HG03354 (cell line): ENCODE measurements around the gene SRI.
"Not testable (repeated sequence)": the region's sequence is repeated elsewhere in the genome, so short reads cannot be mapped to it uniquely, and the experiment has no call there.

Source experiments
- ATAC-seq: cut with Tn5 transposase; IDR thresholded peaks from one replicate; pipeline ENCODE4 v1.9.1; 2021; ENCODE audit warnings: mild to moderate bottlenecking; ENCODE audit not compliant: unreplicated experiment, poor library complexity, severe bottlenecking

SRI gene, protein sequence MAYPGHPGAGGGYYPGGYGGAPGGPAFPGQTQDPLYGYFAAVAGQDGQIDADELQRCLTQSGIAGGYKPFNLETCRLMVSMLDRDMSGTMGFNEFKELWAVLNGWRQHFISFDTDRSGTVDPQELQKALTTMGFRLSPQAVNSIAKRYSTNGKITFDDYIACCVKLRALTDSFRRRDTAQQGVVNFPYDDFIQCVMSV

DNA sequence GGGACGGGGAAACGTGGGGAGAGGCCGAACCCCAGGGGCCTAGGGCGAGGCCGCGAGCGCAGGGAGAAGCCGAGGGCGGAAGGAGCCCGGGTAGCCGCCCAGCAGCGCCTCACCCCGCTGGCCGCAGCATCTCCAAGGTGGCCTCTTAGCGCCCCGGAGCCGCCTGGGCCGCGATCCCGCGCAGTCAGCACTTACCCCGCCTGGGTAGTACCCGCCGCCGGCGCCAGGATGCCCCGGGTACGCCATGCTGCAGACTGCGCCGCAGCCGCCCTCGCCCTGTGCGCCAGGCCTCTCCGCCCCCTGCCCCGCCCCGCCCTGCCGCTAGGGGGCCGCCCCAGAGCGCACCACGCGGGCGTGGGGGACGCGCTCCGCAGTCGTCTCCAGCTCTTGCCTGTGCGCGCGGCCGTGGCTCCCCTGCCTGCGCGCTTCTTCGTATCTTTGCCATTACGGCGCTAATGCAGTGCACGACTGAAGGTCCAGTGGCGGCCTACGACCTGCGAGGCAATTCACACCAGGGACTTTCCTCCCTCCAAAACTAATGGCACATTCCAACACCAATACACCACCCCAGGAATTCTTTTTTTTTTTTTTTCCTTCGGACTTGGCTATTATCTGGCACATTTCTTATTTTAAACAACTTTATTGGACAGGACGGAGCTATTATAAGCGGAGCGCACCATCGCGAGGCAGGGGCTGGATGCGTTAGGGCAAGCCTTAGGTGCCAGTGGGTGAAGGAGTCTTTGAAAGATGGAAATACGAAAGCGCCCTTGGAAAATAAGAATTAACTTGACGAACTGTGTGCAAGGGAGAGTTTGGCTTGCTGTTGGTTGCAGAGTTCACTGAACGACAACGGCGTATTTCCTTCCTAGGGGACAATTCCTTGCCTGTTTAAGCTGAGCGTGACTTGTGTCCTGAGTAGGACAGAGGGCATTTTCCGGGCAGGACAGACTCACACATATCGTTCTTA, at the start of gene SRI:
SRI (minus strand) TSS at position 258 of the 967 bp plus-strand sequence; CDS start at position 246, 12 bp downstream.
- peak; percentile 66 for ATAC-seq

DNA sequence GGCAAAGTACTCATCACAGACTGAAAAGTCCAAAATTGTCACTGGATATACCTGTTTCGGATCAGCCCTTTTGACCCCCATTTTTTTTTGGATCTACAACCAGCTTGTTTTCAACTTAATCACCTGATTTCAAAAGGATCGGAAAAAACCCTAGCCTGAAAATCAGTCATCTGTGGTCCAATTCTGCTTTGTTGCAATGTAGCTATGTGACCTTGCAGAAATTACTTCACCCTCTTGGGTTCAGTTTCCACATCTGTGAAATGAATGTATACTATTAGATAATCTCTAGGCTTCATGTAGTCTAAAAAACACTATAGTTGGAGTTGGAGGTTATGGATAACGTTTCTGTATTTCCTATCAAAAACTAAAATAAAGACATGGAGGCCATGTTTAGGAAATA, 49.7 kb upstream of the SRI start:
- no peak for ATAC-seq

DNA sequence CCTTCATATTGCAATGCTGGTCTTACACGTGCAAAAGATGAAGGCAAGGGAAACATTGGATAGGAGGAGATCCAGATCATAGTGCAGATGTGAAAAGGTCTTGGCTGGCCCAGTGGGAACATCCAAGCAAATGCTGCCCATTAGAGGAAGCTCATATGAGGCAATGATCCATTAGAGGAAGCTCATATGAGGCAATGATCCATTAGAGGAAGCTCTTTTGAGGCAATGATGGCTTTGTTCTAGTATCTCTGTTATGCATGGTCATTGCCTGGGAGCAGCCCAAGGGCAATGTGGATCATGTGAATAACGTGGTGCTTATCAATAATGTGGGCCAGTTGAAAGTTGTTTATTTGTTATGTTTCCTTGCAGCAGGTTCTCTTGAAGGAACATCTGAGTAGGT, 49.0 kb upstream of the SRI start:
- no peak for ATAC-seq

DNA sequence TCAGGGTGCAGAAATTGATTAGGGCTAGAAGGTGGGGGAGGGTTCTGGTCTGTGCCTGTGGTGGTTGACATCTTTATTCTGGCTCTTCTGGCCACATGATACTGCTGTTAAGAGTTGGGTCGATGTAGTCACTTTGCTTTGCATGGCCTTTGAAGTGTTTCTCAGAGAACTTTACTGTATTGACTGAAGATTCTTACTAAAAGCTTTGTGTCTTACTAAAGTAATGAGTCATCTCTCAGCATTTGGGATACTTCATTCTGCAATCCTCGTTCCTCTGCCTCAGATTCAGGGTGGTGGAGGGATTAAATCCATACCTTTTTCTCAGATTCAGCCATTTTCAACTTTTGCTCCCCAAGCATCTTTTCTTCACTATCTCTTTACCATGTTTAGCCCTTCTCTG, 48.2 kb upstream of the SRI start:
- no peak for ATAC-seq

DNA sequence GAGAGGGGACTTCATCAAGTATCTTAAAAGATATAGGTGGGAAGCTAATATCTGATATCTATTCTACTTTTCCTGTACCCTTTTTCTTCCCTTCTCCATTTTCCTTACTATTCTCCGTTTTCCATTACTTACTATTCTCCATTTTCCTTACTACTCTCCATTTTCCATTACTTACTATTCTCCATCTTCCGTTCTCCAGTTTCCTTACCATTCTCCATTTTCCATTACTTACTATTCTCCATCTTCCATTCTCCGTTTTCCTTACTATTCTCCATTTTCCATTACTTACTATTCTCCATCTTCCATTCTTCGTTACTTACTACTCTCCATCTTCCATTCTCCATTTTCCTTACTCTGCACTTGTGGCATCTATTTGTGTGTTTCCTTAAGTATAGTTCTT, 47.6 kb upstream of the SRI start:
- ATAC-seq = no peak

DNA sequence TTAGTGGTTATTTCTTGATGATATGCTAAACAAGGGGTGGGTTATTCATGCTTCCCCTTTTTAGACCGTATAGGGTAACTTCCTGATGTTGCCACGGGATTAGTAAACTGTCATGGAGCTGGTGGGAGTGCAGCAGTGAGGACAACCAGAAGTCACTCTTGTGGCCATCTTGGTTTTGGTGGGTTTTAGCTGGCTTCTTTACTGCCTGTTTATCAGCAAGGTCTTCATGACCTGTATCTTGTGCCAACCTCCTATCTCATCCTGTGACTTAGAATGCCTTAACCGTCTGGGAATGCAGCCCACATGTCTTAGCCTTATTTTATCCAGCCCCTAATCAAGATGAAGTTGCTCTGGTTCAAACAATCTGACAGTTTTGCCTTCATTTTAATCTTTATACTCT, 45.1 kb upstream of the SRI start:
- ATAC-seq = not testable (repeated sequence)

DNA sequence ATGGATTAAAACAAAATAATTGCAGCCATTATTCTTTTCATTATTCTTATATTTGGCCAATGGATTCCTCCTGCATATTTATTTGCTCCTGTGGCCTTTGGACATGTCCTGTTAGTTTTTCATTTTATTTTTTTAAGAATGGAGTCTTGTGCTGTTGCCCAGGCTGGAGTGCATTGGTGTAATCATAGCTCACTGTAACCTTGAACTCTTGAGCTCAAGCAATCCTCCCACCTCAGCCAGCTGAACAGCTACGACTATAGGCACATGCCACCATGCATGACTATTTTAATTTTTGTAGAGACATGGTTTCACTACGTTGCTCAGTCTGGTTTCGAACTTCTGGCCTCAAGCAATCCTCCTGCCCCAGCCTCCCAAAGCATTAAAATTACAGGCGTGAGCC, 42.7 kb upstream of the SRI start:
- ATAC-seq = no peak

DNA sequence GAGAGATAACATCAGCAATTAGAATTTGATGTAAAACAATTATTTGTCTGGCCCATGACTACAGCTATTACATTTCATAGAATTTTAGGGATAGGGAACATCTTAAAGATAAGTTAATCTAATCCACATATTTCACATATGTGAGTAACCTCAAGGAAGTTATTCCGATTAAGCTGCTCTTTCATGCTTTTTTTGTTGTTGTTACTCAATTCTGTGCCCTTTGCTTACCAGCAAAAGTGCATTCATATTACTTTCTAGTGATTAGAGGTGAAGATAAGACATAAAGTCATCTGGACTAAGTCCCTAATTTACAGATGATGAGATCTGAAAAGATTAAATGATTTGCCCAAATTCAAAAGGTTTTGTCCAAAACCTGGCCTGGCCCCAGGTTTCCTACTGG, 40.9 kb upstream of the SRI start:
- ATAC-seq = no peak

DNA sequence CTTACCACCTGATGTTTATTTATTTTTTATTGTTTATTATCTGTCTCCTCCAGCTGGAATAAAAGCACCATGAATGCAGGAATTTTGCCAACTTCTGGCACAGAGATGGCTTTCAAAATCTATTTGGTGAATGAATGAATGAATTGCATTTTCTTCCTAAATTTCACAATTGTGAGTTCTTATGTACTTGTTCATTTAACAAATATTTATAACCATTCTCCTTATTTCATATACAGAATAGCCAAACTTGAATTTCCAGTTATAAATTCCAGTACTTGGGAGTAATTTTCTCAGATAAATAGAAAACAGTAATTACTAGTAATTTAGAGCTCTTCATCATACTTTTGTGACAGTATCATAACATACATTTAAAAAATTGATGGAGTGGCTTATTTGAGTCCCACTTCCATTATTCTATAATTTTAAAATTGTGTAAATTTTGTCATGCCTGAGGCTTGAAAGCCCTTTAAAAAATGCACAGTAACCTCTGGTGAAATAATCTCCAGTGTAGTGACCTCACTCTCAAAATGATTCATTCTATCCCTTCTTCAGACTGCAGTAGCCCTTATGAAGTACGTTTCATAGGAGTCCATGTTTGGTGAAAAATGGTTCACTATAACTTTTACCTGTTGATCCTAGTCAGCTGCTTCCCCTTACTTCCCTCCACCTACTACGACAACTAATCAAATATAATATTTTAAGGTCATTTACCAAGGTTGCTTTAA, 40.0 kb upstream of the SRI start:
- no peak for ATAC-seq

DNA sequence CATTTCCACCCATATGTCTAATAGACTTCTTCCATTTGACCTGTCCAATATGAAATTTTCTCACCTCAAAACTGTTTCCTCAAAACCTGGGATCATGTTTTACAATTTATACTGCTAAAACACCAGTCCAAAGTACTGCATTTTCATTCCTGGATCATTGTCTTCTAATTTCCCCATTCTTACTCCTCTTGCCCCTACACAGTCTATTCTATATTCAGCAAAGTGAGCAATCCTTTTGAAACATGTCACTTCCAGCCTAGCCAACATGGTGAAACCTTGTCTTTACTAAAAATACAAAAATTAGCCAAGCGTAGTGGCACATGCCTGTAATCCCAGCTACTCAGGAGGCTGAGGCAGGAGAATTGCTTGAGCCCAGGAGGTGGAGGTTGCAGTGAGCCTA, 38.5 kb upstream of the SRI start:
- ATAC-seq = not testable (repeated sequence)

DNA sequence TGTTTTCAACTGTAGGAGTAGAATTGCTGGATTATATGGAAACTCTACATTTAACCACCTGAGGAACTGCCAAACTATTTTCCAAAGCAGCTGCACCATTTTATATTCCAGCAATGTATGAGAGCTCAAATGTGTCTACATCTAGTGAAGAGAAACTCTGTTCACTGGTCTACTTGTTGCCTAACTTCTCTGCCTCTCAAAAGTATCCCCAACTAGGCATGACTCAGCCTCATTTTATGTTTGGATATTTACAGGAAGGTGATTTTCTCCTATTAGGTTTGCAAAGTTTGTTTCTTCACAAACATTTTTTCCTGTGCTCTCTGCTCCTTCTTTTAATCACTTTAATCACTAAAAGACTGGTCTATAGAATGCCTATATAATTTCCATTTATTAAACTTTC, 37.1 kb upstream of the SRI start:
- ATAC-seq = no peak

DNA sequence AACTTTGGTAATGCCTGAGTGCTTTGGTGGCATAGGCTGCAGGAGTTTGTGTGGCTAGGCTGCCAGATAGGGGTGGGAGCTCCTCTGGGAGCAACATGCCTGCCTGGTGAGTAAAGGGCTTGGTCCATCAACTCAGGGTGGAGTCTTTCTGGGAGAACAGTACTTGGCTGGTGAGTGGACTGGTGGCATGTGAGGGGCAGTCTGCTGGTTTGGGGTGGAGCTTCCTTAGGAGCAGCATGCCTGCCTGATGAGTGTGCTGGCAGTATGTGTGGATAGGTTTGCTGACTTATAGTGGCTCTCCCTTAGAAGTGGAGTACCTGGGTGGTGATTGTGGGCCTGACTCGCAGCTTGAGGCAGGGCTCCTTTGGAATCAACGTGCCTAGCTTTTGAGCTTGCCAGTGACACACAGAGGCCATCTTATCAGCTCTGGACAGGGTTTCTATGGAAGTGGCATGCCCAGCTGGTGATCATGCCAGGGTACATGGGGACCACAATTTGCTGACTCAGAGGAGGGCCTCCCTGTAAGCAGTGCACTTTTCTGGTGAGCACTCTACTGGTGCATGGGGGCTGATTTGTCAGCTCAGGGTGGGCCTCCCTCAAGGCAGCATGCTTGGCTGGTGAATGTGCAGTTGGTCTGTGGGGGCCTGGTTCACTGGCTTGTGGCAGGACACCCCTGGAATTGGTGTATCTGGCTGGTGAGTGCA, 35.0 kb upstream of the SRI start:
- ATAC-seq = no peak

DNA sequence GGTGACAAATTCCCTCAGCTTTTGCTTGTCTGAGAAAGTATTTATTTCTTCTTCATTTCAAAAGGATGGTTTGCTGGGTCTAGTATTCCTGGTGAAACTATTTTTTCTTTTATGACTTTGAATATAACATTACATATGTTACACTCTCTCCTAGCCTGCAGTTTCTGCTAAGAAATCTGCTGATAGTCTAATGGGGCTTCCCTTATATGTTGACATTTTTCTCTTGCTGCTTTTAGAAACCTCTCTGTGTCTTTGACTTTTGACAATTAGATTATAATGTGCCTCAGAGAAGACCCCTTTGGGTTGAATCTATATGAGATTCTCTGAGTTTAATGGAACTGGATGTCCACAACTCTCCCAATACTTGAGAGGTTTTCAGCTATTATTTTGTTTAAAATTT, 33.8 kb upstream of the SRI start:
- no peak for ATAC-seq

DNA sequence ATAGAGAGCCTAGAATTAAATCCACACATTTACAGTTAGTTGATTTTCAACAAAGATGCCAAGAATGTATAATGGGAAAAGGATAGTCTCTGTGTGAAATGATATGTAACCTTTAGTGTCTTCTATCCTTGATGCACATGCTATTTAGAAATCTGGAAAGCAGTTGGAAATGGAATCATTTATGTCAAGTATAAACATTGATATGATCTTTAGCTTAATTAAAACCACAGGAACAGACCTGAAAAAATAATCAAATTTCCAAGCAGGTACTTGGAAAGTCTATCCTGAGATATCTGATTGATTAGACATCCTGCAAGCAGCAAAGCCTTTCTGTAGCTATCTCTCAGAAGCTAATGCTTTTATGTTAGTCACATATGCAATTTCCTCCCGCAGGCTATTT, 24.4 kb upstream of the SRI start:
- ATAC-seq = no peak

DNA sequence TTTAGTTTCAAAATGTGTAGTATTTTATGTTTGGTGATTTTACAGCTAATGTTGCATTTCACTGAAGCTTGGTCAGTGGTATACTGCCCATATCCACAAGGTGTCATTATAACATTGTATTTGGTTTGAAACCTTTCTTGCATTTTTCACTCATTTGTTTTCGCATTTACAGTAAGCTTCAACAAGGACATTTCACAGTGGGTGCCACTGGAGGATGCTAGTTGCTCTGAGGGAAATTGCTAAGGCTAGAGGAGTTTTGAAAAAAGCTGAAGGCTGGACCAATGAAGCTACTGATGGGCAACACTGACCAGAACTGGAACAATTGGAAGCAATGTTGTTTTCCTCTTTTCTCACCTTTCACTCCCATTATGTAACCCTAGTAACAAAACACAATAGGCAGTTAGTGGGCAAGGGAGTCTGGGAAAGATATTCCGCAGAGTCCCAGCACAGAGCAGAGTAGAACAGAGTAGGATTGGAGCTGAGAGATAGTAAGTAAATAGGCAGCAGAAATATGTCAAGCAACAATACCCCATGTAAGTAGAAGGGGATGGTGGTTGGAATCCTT, 23.6 kb upstream of the SRI start:
- peak; percentile 84 for ATAC-seq

DNA sequence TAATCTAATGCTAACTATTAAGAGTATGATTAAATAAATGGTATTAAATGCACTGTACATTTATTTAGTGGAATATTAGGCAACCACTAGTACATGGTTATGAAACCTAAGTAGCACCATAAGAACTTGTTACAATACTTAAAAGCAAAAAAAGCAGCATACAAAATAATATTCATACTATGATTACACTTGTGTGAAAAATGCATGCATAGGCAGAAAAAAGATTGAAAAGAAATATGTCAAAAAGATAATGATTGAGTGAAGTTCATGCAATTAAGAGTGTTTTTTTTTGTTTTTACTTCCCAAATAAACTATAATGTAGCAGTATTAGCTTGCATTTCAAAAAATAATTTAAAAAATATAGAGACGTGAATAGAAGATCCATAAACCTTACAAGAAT, 20.0 kb upstream of the SRI start:
- no peak for ATAC-seq

DNA sequence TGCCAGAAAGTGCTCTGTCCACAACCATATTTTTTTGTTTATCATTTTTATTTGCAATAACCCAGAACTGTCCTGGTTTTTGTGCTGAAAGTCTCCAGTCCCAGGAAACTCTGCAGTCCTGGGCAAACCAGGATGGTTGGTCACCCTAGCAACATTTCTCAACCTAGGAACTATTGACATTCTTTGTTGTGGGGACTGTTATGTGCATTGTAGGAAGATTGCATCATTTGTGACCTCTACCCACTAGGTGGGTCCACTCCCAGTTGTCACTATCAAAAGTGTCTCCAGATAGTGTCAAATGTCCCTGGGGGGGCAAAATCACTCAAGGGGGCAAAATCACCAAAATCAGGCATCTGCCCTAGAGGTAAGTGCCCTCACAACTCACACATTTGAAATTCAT, 14.0 kb upstream of the SRI start:
- no peak for ATAC-seq

DNA sequence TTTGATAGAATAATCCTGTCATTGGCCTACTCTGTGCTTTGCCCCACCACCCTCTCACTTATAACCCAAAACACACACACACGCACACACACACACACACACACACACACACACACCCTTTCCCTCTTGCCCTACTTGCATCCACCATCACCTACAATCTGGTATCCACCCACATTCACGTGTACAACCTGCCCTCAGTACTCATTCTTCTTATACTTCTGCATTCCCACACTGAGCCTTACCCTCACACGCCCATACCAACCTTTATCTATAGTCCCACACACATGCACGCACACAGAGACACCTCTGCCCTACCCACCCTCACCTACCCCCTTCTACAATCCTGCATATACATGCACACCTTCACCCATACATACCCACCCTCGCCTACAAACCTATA, 10.8 kb upstream of the SRI start:
- ATAC-seq = no peak

DNA sequence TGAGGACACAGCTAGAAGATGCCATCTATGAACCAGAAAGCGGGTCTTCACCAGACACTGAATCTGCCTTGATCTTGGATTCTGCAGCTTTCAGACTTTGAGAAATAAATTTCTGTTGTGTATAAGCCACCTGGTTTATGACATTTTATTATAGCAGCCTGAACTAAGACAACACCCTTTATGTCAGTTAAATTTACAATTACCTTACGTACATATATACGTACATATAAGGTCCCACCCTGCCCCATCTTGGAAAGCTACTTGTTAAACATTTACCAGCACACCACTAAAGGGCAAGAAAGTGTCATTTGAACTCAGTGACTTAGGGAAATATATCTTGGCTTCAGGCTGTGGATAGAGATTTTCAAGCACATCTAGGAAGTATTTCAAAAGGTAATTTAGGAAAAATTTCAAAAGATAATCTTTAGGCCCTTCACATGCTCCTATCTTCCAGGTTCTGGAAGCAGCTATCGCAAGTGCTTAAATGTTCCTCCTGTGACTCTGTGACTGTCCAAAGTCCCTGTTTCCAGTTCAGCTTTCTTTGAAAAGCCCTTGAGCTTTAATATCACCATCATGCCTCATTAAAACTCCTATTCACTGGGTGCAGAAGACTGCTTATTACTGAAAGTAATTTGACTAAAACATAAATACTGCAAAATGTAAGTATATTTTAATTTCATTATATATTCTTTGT, 9.6 kb upstream of the SRI start:
- ATAC-seq = no peak
